HEK293 (cell line): Measurements from ENCODE around the gene WNT7B.

Experiments used
- CTCF ChIA-PET: fragments of 350-600 bp; formaldehyde crosslinking; extraction: SDS; loops from one replicate; lab custom pipeline; 2021; ENCODE audit warnings: antibody characterized with exemption; lab: Yijun Ruan, JAX
- POLR2A ChIA-PET: fragments of 300-600 bp; formaldehyde crosslinking; extraction: SDS; loops from one replicate; lab custom pipeline; 2020; ENCODE audit warnings: antibody characterized with exemption, inconsistent platforms; lab: Yijun Ruan, JAX
- H3K27ac ChIP-seq: fragments of 200-500 bp; sonication (Bioruptor generic); 2 replicates; pipeline ENCODE4 v1.5.1; 2014; ENCODE audit warnings: low read depth, low read length, control low read depth, inconsistent platforms; ENCODE audit errors: extremely low read depth
- H3K36me3 ChIP-seq, 2 experiments: fragments of 200-500 bp in 1 of 2; sonication (Bioruptor generic) in 1 of 2; 1 replicate in 1 of 2; 2 replicates in 1 of 2; pipeline ENCODE4 v1.5.1; 2014 to 2017; ENCODE audit warnings: inconsistent platforms in 2 of 2, low read length in 2 of 2; ENCODE audit not compliant: control insufficient read depth in 2 of 2, insufficient read depth in 1 of 2
- H3K4me1 ChIP-seq: fragments of 200-500 bp; sonication (Bioruptor generic); 2 replicates; pipeline ENCODE4 v1.5.1; 2014; ENCODE audit warnings: mild to moderate bottlenecking, low read length, inconsistent platforms; ENCODE audit not compliant: control insufficient read depth, insufficient read depth
- H3K4me3 ChIP-seq: 2 replicates; pipeline ENCODE4 v1.5.1; 2011; ENCODE audit warnings: low read depth, mild to moderate bottlenecking, control low read depth, low read length, moderate library complexity
- H3K9me3 ChIP-seq: fragments of 200-500 bp; sonication (Bioruptor generic); 2 replicates; pipeline ENCODE4 v1.5.1; 2014; ENCODE audit warnings: low read depth, low read length, inconsistent platforms; ENCODE audit not compliant: control insufficient read depth, insufficient read depth
- AEBP2 ChIP-seq: fragments of 450-650 bp; formaldehyde crosslinking; IDR thresholded peaks from 2 replicates; pipeline ENCODE4 v1.5.1; 2016; ENCODE audit warnings: missing biosample characterization, missing genetic modification characterization, borderline replicate concordance
- HIC1 ChIP-seq: fragments of 450-650 bp; formaldehyde crosslinking; IDR thresholded peaks from 2 replicates; pipeline ENCODE4 v1.5.1; 2016; ENCODE audit warnings: missing biosample characterization, missing genetic modification characterization
- HOXD13 ChIP-seq: sonication (generic); formaldehyde crosslinking; IDR thresholded peaks from 2 replicates; pipeline ENCODE4 v1.8.0; 2022; ENCODE audit warnings: missing genetic modification reagents, borderline replicate concordance
- KLF8 ChIP-seq: fragments of 450-650 bp; formaldehyde crosslinking; IDR thresholded peaks from 2 replicates; pipeline ENCODE4 v1.5.1; 2016; ENCODE audit warnings: missing biosample characterization, missing genetic modification characterization
- KLF9 ChIP-seq: fragments of 450-650 bp; formaldehyde crosslinking; IDR thresholded peaks from 2 replicates; pipeline ENCODE4 v1.5.1; 2016; ENCODE audit warnings: missing biosample characterization, missing genetic modification characterization, low read depth
- MYNN ChIP-seq: fragments of 450-650 bp; formaldehyde crosslinking; IDR thresholded peaks from 2 replicates; pipeline ENCODE4 v1.5.1; 2016; ENCODE audit warnings: missing biosample characterization, missing genetic modification characterization, borderline replicate concordance
- MZF1 ChIP-seq: fragments of 450-650 bp; formaldehyde crosslinking; IDR thresholded peaks from 2 replicates; pipeline ENCODE4 v1.5.1; 2017; ENCODE audit warnings: missing biosample characterization, missing genetic modification characterization, borderline replicate concordance
- ZFP69B ChIP-seq: fragments of 450-650 bp; formaldehyde crosslinking; IDR thresholded peaks from 2 replicates; pipeline ENCODE4 v1.5.1; 2016; ENCODE audit warnings: missing biosample characterization, missing genetic modification characterization
- ZNF157 ChIP-seq: fragments of 450-650 bp; formaldehyde crosslinking; IDR thresholded peaks from 2 replicates; pipeline ENCODE4 v1.5.1; 2016; ENCODE audit warnings: missing biosample characterization, missing genetic modification characterization
- ZNF2 ChIP-seq: fragments of 450-650 bp; formaldehyde crosslinking; IDR thresholded peaks from 2 replicates; pipeline ENCODE4 v1.5.1; 2016; ENCODE audit warnings: missing biosample characterization, missing genetic modification characterization
- ZNF202 ChIP-seq: fragments of 450-650 bp; formaldehyde crosslinking; IDR thresholded peaks from 2 replicates; pipeline ENCODE4 v1.5.1; 2016; ENCODE audit warnings: missing biosample characterization, missing genetic modification characterization, borderline replicate concordance
- ZNF292 ChIP-seq: fragments of 450-650 bp; formaldehyde crosslinking; IDR thresholded peaks from 2 replicates; pipeline ENCODE4 v1.5.1; 2016; ENCODE audit warnings: low read depth, missing biosample characterization, missing genetic modification characterization, borderline replicate concordance
- ZNF354C ChIP-seq: fragments of 450-650 bp; formaldehyde crosslinking; IDR thresholded peaks from 2 replicates; pipeline ENCODE4 v1.5.1; 2016; ENCODE audit warnings: missing biosample characterization, missing genetic modification characterization, low read depth, borderline replicate concordance
- ZNF398 ChIP-seq: fragments of 450-650 bp; formaldehyde crosslinking; IDR thresholded peaks from 2 replicates; pipeline ENCODE4 v1.5.1; 2017; ENCODE audit warnings: missing biosample characterization, missing genetic modification characterization
- ZNF514 ChIP-seq: fragments of 450-650 bp; formaldehyde crosslinking; IDR thresholded peaks from 2 replicates; pipeline ENCODE4 v1.5.1; 2016; ENCODE audit warnings: missing biosample characterization, missing genetic modification characterization
- ZNF549 ChIP-seq: fragments of 450-650 bp; IDR thresholded peaks from 2 replicates; pipeline ENCODE4 v1.5.1; 2018; ENCODE audit warnings: missing biosample characterization, missing genetic modification characterization, mild to moderate bottlenecking, inconsistent platforms, moderate library complexity
- ZNF600 ChIP-seq: fragments of 450-650 bp; formaldehyde crosslinking; IDR thresholded peaks from 2 replicates; pipeline ENCODE4 v1.5.1; 2016; ENCODE audit warnings: missing biosample characterization, missing genetic modification characterization
- ZNF621 ChIP-seq: fragments of 450-650 bp; formaldehyde crosslinking; IDR thresholded peaks from 2 replicates; pipeline ENCODE4 v1.5.1; 2017; ENCODE audit warnings: missing biosample characterization, missing genetic modification characterization
- ZNF626 ChIP-seq: fragments of 450-650 bp; sonication (Bioruptor Pico); formaldehyde crosslinking; IDR thresholded peaks from 2 replicates; pipeline ENCODE4 v1.5.1; 2018; ENCODE audit warnings: missing biosample characterization, missing genetic modification characterization, inconsistent platforms
- ZNF701 ChIP-seq: fragments of 450-650 bp; formaldehyde crosslinking; IDR thresholded peaks from 2 replicates; pipeline ENCODE4 v1.5.1; 2016; ENCODE audit warnings: missing biosample characterization, missing genetic modification characterization
- ZNF776 ChIP-seq: fragments of 450-650 bp; formaldehyde crosslinking; IDR thresholded peaks from 2 replicates; pipeline ENCODE4 v1.5.0; 2017; ENCODE audit warnings: missing biosample characterization, missing genetic modification characterization, borderline replicate concordance
- ZNF791 ChIP-seq: fragments of 450-650 bp; formaldehyde crosslinking; IDR thresholded peaks from 2 replicates; pipeline ENCODE4 v1.5.1; 2016; ENCODE audit warnings: missing biosample characterization, missing genetic modification characterization
- ZSCAN4 ChIP-seq: fragments of 450-650 bp; formaldehyde crosslinking; IDR thresholded peaks from 2 replicates; pipeline ENCODE4 v1.5.1; 2017; ENCODE audit warnings: missing biosample characterization, missing genetic modification characterization

WNT7B gene

GRCh38 chr22:45964926-45965527 is 11.9 kb downstream of the WNT7B start (continued):
- TF ChIP-seq MYNN (tag by site-specific recombination), result no peak
- TF ChIP-seq ZNF600 (tag by site-specific recombination), result no peak
- TF ChIP-seq ZFP69B (tag by site-specific recombination), result no peak
- TF ChIP-seq KLF8, result no peak
- TF ChIP-seq ZNF157 (tag by site-specific recombination), result no peak
- TF ChIP-seq ZNF549 (tag by site-specific recombination), result no peak
- no peak for TF ChIP-seq ZNF398
- no peak for TF ChIP-seq ZNF514
- no peak for TF ChIP-seq ZNF354C
- TF ChIP-seq ZNF626 (tag by site-specific recombination), result no peak
- TF ChIP-seq ZNF791 (tag by site-specific recombination), result no peak
- no peak for TF ChIP-seq ZSCAN4 (tag by site-specific recombination)

GRCh38 chr22:45964372-45964771 is 12.6 kb downstream of the WNT7B start:
- no peak for TF ChIP-seq HIC1 (tag by site-specific recombination)
- no peak for TF ChIP-seq ZNF621
- TF ChIP-seq HOXD13 (CRISPR knock-in tag), result no peak
- TF ChIP-seq KLF9 (tag by site-specific recombination), result no peak
- TF ChIP-seq ZNF600 (tag by site-specific recombination), result no peak

GRCh38 chr22:45963821-45964220 is 13.1 kb downstream of the WNT7B start:
- H3K4me3 ChIP-seq, result no peak overlapping the region
- H3K27ac ChIP-seq, result no peak overlapping the region
- H3K36me3 ChIP-seq, result no peaks in the 10 kb centered on the region
- TF ChIP-seq ZNF2 (tag by site-specific recombination) (no peak), ZNF776 (tag by site-specific recombination) (no peak), AEBP2 (tag by site-specific recombination) (no peak), ZNF202 (tag by site-specific recombination) (no peak), MZF1 (no peak), ZNF292 (tag by site-specific recombination) (no peak), ZNF701 (tag by site-specific recombination) (no peak), ZNF549 (tag by site-specific recombination) (no peak)
- CTCF ChIA-PET, result no interaction called here
- POLR2A ChIA-PET, result no interaction called here
- H3K4me1 ChIP-seq, result no peaks in the 10 kb centered on the region
- H3K9me3 ChIP-seq, result no peaks in the 10 kb centered on the region

More at GRCh38 chr22:45964372-45964771, 12.6 kb downstream of the WNT7B start:
- Histone ChIP-seq H3K4me1 (no peaks in the 10 kb centered on the region), H3K36me3 (no peaks in the 10 kb centered on the region), H3K4me3 (no peak overlapping the region), H3K9me3 (no peaks in the 10 kb centered on the region), H3K27ac (no peak overlapping the region)
- ChIA-PET CTCF (no interaction called here), POLR2A (no interaction called here)
